ENCODE measurements around the gene MYADML2.
"Not testable (repeated sequence)": the region's sequence is repeated elsewhere in the genome, so short reads cannot be mapped to it uniquely, and the experiment has no call there.

Gene MYADML2

DNA sequence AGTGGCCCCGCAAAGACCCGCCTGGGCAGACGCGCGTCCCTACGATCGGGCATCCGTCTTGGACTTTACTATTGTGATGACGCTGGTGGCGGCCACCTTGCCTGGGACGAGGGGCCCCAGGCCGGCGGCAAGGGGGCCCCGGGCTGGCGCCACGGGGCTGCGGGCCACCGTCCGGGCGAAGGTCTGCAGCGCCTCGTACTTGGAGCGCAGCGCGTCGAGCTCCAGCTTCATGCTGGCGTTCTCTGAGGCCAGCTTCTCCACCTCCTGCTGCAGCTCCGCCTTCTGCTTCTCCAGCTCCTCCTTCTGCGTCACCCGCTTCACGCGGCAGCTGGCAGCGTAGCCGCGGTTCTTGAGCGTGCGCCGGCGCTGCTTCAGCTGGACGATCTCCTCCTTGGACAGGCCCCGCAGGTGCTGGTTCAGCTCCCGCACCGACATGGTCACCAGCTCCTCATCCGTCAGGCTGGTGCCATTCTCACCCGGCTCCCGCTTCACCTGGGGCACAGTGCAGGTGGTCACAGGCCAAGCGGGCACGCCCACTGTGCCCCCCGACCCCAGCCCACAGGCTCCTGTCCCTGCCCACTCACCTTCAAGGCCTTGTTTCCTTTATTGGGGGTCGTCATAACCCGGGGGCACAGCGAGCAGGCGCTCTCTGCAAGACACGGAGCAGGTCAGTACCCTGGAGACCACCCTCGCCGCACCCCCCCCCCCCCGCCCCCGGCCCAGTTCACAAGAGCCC is 24.3 kb downstream of the MYADML2 start:
- DNase-seq: no peak

DNA sequence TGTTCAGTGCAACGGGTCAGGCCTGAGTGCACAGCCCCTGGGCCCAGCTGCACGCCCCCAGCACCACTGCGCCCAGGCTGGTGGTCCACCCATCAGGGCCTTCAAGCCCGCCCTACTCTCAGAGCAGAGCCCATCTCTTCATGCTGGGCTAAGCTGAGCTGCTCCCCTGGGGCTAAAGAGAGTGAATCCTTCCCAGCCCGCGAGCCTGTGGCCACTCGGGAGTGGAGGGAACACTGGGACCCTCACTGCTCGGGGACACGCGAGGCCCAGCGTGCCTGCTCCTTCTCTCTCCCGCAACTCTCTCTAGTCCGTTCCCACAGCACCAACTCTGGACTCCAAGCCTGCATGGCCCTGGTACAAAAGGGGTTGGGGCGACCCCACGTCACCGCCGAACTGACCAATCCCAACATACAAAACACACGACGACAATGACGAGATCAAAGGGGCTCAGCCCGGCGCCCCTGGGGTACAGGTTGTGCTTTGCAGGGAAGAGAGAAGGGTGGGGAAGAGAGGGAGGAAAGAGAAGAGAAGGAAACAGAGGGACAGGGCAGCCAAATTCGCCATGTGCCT is 25.0 kb downstream of the MYADML2 start:
- no peak for DNase-seq

DNA sequence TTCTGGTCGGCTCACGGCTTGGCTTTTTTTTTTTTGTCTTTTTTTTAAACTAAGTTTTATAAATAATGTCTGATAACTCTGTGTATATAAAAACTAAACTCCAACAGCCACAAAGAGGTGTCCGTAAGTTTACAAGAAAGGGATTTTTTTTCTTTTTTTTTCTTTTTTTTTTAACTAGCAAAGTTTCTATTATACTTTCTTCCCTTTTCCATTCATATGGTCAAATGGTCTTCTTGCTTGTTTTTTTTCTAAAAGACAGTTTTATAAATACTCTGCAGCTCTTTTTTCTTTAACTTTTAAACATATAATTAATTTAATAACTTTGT is 25.5 kb downstream of the MYADML2 start:
- no peak for DNase-seq

DNA sequence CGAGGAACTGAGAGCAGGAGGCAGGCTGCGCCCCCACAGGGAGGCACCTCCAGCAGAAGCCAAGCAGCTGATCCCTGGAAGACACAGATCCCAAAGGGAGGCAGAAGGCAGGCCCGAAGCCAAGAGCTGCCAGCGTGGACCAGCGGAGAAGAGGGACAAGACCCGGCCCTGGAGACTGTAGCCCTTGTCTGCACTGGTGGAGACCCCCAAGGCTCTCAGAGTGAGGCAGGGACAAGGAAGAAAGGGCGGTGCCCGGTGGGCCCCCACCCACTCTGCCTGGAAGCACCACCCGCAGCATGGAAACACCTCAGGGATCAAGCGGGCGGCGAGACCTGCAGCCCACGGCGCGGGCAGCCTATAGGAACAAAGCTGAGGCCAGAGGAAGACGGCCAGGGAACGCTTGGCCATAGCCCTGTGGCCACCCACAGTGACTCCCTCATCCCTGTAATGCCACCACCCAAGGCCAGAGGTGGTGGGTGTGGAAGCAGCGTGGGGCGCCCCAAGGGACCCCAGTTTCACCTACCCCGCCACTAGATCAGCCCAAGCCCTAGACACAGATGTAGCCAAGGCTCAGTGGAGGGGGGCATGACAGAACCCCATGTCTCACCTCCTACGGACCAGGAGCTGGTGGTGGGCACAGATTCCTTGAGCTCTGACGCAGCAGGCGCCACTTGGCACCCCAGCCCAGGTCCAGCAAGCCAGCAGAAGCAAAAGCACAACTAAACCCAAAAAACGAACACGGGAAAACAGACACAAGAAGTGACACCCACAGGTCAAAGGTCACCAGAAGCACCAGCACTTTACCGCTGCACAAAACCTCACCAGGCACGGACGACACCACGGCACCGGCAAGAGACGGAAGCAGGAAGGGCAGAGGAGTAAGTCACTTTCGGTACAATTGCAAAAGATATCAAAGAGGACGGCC is 26.2 kb downstream of the MYADML2 start:
- DNase-seq: no peak

DNA sequence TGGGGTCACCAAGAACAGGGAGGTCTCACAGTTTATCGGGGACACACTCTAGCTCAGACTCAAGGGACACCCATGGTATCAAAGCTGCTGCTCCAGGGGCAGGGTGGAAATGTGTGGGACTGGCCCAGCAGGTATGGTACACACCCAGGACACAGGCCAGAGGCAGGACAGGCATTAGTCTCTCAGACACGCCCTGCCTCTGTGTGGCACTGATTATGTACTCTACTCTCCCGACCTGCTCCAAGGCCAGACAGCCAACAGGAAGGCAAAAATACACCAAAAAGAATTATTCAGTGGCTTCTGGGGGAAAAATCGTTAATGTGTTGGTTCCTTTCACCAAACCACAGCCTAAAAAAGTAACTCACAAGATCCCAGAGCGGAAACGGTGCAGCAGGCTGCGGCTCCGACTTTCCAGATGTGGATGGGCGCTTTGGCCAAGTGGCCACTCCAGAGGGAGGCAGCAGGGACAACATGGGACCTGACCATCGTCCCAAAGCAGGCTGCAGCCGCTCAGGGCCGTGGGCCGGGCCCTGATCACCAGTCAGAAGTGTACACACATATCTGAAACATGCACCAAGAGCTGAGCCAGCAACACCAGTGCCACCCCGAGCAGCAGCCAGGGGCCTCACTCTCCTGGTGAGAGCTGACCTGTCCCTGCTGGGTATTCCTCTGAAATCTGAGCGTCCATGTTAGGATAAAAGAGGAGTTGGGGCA is 28.0 kb downstream of the MYADML2 start:
- DNase-seq: no peak

DNA sequence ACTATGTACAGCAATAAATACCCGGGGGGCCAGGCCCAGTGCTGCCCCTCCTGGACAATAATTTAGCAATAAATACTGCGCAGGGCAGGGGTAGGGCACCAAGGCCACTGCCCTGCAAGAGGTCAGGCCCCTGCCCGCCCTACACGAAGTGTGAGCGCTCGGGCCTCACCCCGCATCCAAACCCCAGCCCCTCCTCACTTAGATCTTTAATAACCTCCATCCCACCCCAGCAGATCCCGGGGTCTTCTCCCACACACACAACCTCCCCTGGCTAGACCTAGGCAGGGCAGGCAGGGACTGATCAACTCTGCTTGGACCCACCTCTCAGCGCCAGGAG is 28.7 kb downstream of the MYADML2 start:
- not testable (repeated sequence) for DNase-seq

DNA sequence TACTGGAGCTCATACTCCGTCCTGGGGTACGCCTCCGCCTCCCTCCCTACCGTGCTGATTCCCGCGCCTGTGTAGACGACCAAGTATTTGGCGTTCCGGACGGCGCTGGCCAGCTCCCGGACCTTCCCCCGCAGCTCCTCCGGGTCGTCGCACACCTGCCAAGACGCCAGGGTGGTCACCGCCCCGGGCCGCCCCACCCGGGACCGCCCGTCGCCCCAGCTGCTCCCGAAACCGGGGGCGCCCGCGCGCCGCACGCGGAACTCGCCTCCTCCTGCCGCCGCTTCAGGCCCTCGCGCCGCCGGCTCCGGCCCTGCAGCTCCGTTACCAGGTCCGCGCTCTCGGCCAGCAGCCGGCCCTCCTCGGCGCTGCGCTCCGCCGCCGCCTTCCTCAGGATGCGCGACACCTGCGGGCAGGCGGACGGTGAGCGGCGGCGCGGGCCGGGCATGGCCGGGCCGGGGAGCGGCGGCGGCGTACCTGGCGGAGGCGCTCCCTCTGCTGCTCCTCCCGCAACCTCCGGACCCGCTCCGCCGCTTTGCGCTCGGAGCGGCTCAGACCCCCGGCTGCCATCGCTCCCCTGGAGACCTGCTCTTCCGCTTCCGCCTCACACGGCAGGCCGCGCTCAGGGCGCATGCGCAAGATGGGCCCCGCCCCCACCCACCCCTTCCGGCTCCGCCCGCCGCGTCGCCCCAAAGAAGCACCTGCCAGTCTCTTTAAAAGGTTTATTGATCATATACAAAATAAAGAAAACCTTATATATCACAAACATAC is 29.3 kb downstream of the MYADML2 start, which contains the start of gene SIRT7:
Gene SIRT7, minus strand, starts transcription at position 612 of the 768 bp plus-strand sequence. Its CDS starts 45 bp downstream, at position 567.
- peak; percentile 88 for DNase-seq

DNA sequence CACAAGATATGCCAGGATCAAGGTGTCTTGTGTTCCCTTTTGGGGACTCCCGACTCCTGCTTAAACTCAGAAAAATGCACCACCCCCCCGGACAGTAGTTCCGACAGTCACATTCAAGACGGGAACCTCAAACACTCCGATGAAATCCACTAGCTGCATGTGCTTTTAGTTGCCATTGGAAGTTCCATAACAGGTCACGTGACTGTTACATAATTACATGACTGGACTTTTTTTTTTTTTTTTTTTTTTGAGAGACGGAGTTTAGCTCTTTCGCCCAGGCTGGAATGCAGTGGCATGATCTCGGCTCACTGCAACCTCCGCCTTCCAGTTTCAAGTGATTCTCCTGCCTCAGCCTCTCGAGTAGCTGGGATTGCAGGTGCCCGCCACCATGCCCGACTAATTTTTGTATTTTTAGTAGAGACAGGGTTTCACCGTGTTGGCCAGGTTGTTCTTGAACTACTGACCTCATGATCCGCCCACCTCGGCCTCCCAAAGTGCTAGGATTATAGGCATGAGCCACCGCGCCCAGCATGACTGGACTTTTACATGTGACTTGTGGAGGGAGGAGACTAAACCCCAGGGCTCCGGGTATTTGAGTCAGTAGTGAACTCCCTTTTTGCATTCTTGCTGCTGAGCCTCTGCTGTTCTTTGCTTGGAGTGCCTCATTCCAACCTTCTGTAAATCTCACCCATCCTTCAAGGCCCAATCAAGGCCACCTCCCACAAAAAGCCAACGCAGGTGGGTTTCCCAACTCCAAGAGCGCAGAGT is 30.6 kb downstream of the MYADML2 start:
- no peak for DNase-seq

DNA sequence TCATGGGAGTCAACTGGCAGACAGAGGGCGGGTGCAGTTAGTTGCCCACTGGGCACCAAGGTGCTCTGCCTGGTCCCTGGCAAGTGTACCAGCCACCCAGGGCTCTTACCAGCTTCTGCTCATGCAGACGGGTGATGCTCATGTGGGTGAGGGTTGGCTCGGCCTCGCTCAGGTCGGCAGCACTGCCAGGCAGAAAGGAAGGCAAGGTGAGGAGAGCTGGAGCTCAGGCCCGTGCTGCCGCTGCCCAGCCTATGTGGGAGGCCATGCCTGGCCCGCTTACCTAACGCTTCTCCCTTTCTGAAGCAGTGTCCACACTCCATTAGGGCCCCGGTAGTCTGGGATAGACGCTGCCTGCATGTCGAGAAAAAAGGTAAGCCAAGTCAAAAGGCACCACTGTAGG is 31.7 kb downstream of the MYADML2 start:
- DNase-seq: no peak

DNA sequence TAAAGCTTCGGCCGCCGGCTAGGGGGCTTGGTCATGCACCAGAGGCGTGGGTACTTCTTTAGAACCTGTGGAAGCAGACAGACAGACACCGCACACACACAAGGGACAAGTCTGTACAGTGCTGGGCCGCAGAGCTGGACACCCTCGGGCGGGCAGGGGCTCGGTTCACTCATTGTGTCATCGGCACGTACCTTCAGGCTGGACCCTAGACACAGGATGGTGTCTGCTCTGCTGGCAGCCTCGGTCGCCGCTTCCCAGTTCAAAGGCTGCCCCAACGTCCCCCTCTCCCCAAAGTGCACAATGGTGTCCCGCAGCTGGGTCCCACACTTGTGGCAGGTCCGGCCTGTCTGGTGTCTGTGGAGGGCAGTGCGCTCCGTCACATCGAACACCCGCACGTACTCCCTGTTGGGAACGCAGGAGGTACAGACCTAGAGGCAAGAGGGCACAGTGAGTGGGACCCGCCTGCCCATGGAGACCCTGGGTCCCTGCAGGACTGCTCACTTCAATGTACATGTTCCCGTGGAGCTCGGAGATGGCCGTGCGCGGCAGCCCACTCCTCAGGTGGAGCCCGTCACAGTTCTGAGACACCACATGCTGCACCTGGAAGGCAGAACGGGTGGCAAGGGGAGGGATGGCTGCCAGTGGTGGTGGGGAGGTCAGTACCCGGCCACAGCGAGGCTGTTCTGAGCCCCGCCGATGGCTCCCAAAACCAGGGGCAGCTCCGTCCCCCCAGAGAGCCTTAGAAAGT is 32.8 kb downstream of the MYADML2 start:
- DNase-seq: no peak

DNA sequence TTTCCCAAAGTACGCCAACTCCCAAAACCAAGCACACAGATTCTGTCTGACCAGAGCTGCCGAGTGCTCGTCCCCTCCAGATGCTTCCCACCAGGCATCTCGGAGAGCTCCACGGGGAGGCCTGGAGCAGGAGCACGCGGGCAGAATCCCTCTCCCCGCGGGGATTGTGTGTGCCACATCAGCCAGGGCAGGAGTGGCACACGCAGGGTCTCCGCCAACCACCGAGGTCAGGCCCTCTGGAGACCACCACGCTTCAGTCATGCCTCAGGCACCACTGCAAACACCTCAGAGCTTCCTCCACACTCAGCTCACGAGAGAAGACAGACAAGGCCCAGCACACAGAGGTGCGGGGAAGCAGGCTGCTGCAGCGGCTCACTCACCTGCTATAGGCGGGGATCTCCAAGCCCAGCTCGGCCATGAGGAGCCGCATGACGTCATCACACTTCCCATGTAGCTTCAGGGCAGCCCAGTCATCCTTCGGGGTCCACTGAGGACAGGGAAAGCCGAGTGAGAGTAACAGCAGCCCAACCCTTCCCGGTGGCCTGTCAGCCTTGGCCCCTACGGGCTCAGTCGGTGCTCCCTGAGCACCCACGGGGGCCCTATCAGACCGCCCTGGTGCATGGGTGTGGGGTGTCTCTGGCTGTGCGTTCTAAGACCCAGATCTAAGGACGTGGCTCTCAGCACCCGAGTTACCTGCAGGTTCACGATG is 33.5 kb downstream of the MYADML2 start:
- DNase-seq: no peak

DNA sequence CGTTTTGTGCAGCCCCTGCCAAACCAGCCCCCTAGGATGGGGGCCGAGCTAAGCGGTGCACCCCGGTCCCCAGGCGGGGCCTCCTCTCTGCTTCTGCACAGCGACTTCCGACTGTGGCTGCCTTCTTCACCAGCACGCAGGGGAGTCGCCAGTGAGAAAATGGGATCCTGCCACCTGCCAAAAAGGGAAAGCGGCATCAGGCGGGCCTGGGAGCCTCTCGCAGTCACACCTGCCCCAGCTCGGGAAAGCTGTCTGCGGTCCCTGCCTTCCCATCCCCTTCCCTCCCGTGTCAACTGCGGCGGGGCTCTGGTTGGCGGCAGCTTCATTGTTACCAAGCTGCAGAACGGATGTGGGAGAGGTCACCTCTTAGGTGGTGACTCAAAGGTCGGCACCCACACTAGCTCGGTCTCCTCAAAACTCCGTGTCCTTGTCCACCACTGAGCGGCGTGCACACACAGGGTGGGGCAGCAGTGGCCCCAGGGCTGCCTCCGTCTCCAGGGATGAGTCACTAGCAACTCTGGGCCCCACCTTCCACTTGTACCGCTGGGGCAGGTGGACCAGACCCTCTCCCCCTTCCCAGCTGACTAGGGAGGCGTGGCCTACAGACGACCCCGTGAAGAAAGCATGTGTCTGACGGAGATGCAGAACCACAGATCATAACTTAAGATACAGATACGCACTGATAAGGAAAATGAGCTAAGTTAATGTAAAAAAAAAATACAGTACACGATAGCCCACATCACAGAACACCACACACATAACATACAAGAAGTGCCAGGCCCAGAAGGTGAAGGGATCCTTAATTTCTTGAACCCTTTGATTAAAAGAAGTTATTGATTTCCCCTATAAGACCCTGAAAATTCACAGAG is 34.4 kb downstream of the MYADML2 start:
- DNase-seq: no peak

DNA sequence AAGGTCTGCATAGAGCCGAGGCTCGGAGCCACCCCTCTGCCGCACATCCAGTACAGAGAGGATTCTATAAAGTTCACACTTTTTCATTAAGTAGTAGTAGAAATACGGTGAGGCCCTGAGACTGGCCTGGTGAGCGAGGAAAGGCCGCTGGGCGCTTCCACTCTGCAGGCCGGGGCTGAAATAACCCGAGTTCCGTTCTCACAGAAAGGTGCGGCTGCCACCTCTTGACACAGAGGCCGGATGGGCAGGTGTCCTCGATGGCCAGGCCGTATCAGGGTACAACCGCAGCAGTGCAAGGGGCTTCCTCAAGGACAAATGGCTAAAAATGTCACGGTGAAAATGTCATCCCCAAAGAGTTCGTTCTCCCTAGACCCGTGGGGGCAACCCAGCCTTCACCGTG is 35.1 kb downstream of the MYADML2 start:
- DNase-seq: no peak

DNA sequence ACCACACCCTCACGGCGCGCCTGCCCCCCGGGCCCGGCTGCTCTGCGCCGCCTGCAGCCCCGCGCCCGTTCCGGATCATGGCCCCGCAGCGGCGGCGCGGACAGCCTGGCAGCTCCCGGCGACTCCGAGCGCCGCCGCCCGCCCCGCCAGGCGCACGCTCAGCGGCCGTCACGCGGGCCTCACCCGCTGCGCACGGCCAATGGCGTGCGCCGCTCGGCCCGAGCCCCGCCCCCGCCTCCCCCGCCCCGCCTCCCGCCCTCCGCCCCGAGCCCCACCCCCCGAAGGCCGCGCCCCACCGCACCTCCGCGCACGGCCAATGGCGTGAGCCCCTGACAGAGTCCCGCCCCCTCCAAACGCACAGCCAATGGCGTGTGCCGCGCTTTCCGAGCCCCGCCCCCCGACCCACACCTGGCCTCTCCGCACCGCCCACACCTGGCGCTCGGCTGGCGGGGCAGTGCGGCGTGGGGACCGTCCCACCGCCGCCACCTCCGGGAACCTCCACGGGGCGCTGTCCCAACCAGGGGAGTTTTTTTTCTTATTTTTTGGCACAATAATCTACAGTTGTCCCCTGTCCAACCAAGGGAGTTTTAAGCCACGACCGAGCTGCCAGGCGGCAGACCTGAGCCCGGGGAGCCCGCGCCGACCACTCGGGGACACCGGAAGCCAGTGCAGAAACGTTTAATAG is 35.6 kb downstream of the MYADML2 start, which contains the start of gene PCYT2:
Gene PCYT2, minus strand, starts transcription at position 123 of the 685 bp plus-strand sequence. Its CDS starts 44 bp downstream, at position 79.
- peak; percentile 93 for DNase-seq

DNA sequence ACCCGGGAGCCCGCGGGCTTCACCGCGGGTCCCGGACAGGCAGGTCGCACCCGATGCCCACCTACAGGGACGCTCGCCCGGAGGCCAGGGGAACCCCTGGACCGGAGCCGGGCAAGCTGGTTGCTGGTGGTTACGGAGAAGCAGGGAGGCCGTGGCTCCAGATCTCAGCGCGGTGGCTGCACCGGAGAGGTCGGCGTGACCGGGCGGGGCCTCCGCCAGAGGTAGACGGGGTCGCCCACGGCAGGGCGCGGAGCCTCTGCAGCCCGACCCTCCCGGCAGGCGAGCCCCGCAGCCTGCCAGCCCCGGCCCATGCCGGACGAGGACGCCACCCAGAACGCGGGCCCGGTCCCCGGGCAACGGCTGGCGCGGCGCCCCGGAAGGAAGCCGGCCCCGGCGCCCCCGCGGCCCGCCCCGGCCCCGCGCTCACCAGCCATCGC is 36.2 kb downstream of the MYADML2 start:
- no peak for DNase-seq

DNA sequence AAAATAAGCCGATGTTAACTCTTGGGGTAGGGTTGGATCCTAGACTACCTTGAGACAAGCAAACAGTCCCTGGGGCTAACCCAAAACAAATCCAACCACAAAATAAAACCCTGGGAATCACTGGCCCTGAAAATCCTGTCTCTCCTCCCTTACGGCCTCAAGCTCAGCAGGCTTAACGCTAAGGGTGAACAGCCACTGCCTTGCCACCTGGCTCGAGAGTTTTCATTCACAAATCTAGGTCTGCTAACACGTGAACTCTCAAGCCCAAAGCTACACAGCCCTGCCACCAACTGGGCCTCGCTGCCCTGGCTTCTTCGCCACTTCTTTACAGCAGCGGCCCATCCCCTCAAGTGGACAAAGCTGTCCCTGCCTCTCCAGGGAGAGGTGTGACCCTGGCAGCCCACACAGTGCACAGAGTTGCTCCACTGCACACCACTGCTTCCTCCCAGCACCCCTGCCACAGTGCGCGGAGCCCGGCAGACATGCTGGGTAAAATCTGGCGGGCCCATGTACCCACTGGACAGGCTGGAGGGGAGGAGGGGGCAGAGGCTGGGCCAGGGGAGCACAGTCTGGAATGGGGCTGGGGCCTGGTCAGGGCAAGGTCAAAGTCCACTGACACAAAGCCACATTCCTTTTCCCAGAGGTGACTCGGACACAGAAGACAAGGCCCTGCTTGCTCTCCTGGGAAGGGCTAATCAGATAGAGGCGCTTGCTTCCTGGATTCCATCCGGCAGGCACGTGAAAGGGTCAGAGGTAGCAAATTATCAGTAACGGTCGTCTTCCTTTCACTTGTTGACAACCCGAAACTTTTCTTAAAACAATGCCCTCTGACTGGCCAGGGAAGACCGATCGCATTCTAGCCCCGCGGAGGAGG is 36.8 kb downstream of the MYADML2 start:
- no peak for DNase-seq

DNA sequence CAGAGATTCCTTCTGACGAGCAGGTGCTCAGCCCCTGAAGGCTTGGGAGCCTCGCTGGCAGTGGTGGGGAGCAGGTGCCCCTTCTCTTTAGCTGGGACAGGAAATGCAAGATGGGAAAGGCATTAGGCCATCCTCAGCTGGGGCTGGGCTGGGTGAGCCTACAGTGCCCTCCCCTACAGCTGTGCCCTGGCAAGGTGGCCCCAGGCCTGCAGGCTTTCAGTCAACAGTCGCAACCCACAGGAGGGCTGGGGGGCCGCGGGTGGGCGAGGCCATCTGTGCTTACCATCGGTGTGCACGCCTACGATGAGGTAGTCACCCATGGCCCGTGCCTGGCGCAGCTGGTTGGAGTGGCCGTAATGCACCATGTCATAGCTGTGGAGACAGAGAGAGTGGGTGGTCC is 37.8 kb downstream of the MYADML2 start:
- DNase-seq: no peak

All from activated CD4-positive, alpha-beta T cell treated with anti-CD3 and anti-CD28 coated beads, Interleukin-2, amount 50 U/mL, for 16 hours (primary cell).